Activated naive CD4-positive, alpha-beta T cell treated with anti-CD3 and anti-CD28 coated beads, Interleukin-2, amount 50 U/mL, for 72 hours (primary cell): ENCODE measurements around the gene C3orf22. TPM values are rescaled to one million over a fixed set of nuclear protein-coding genes. Genes with fewer than 3 reads are reported as not detected.

Experiments used
- ATAC-seq, 2 donors: fragments of 150-1000 bp; cut with Tn5 transposase; 2 replicates each; pipeline ENCODE4 v1.10.0; 2021; ENCODE audit warnings: mild to moderate bottlenecking in 2 of 2, moderate library complexity in 2 of 2
- DNase-seq, 2 donors: peaks; one replicate each; pipeline ENCODE4 v3.0.0; 2021 to 2022; ENCODE audit warnings: low spot score in 2 of 2
- H3K27ac Mint-ChIP-seq, 2 donors: one replicate each; pipeline ENCODE4 v1.8.0; 2022; ENCODE audit warnings: mild to moderate bottlenecking in 2 of 2, mixed read lengths in 2 of 2
- H3K36me3 Mint-ChIP-seq, 2 donors: one replicate each; pipeline ENCODE4 v1.8.0; 2022; ENCODE audit warnings: mixed read lengths in 2 of 2
- H3K9me3 Mint-ChIP-seq, 2 donors: one replicate each; pipeline ENCODE4 v1.8.0; 2022; ENCODE audit warnings: mixed read lengths in 2 of 2
- total RNA-seq, 2 donors: library from RNA; stranded (reverse); gene quantifications; one replicate each; pipeline ENCODE4 v1.2.3, GENCODE V29; 2022

C3orf22 gene
- total RNA-seq, 2 donors from 2014 or later, result not detected

GRCh38 chr3:126549861-126550487, 8.8 kb downstream of the C3orf22 start:
- Mint-ChIP-seq H3K27ac (no peak overlapping the region), H3K9me3 (no peaks in the 10 kb centered on the region), H3K36me3 (no peaks in the 10 kb centered on the region)
- ATAC-seq, result no peak
- DNase-seq, result peak in 1 of 2 donors; percentile 40

GRCh38 chr3:126548556-126549466, 9.9 kb downstream of the C3orf22 start:
- Mint-ChIP-seq H3K27ac (no peak overlapping the region), H3K36me3 (no peaks in the 10 kb centered on the region), H3K9me3 (no peaks in the 10 kb centered on the region)
- ATAC-seq (no peak), DNase-seq (peak in 1 of 2 donors; percentile 18)

- DNase-seq (no peak), ATAC-seq (no peak)
- Mint-ChIP-seq H3K9me3 (no peaks in the 10 kb centered on the region), H3K36me3 (no peaks in the 10 kb centered on the region), H3K27ac (peak overlapping the region in 1 of 2 donors; percentile 52)
Measured at GRCh38 chr3:126547721-126548120, 11.0 kb downstream of the C3orf22 start.

GRCh38 chr3:126546549-126547239, 12.0 kb downstream of the C3orf22 start:
- Mint-ChIP-seq H3K36me3 (no peaks in the 10 kb centered on the region), H3K9me3 (no peaks in the 10 kb centered on the region), H3K27ac (no peak overlapping the region)
- ATAC-seq, result no peak
- DNase-seq, result peak in 1 of 2 donors; percentile 37

- peak in 1 of 2 donors; percentile 18 for DNase-seq
- Mint-ChIP-seq H3K9me3 (peaks cover 0 to 3% of the 10 kb centered on the region in 2 donors), H3K27ac (no peak overlapping the region), H3K36me3 (no peaks in the 10 kb centered on the region)
- no peak for ATAC-seq
Measured at GRCh38 chr3:126546013-126546412, 12.7 kb downstream of the C3orf22 start.

GRCh38 chr3:126545544-126545943, 13.2 kb downstream of the C3orf22 start:
- Mint-ChIP-seq H3K36me3 (no peaks in the 10 kb centered on the region), H3K27ac (no peak overlapping the region), H3K9me3 (peaks cover 0 to 3% of the 10 kb centered on the region in 2 donors)
- DNase-seq (peak in 1 of 2 donors; percentile 14), ATAC-seq (no peak)

- no peak overlapping the region for H3K27ac Mint-ChIP-seq
- no peak for ATAC-seq
- no peaks in the 10 kb centered on the region for H3K36me3 Mint-ChIP-seq
- peaks cover 3 to 5% of the 10 kb centered on the region in 2 donors for H3K9me3 Mint-ChIP-seq
- peak in 1 of 2 donors; percentile 34 for DNase-seq
Measured at GRCh38 chr3:126544596-126545281, 14.0 kb downstream of the C3orf22 start.

GRCh38 chr3:126543457-126544061, 15.2 kb downstream of the C3orf22 start:
- Mint-ChIP-seq H3K9me3 (peaks cover 3 to 5% of the 10 kb centered on the region in 2 donors), H3K36me3 (no peaks in the 10 kb centered on the region), H3K27ac (no peak overlapping the region)
- DNase-seq (peak in 1 of 2 donors; percentile 37), ATAC-seq (no peak)

- Mint-ChIP-seq H3K9me3 (peaks cover 3 to 5% of the 10 kb centered on the region in 2 donors), H3K36me3 (no peaks in the 10 kb centered on the region), H3K27ac (no peak overlapping the region)
- peak in 1 of 2 donors; percentile 43 for DNase-seq
- ATAC-seq, result no peak
Measured at GRCh38 chr3:126542340-126543241, 16.1 kb downstream of the C3orf22 start.

GRCh38 chr3:126541628-126542339, 16.9 kb downstream of the C3orf22 start:
- Mint-ChIP-seq H3K9me3 (peaks cover 3 to 5% of the 10 kb centered on the region in 2 donors), H3K36me3 (no peaks in the 10 kb centered on the region), H3K27ac (no peak overlapping the region)
- peak in 1 of 2 donors; percentile 51 for DNase-seq
- no peak for ATAC-seq

GRCh38 chr3:126540951-126541627, 17.6 kb downstream of the C3orf22 start:
- Mint-ChIP-seq H3K36me3 (no peaks in the 10 kb centered on the region), H3K9me3 (peaks cover 3 to 5% of the 10 kb centered on the region in 2 donors), H3K27ac (no peak overlapping the region)
- ATAC-seq (no peak), DNase-seq (peak in 1 of 2 donors; percentile 23)

- no peaks in the 10 kb centered on the region for H3K36me3 Mint-ChIP-seq
- DNase-seq (no peak), ATAC-seq (peak; percentile 24 to 49)
- H3K9me3 Mint-ChIP-seq, result peaks cover 3 to 5% of the 10 kb centered on the region in 2 donors
- H3K27ac Mint-ChIP-seq, result peak overlapping the region in 1 of 2 donors; percentile 50
Measured at GRCh38 chr3:126540342-126540849, 18.3 kb downstream of the C3orf22 start.

GRCh38 chr3:126539558-126540250, 19.0 kb downstream of the C3orf22 start:
- Mint-ChIP-seq H3K27ac (peak overlapping the region in 1 of 2 donors; percentile 50), H3K9me3 (peaks cover 3 to 5% of the 10 kb centered on the region in 2 donors), H3K36me3 (no peaks in the 10 kb centered on the region)
- no peak for ATAC-seq
- DNase-seq, result peak in 1 of 2 donors; percentile 28
